Measurements from ENCODE around the gene CHST5.

GRCh38 chr16:75532142-75532765 lies 3.7 kb downstream of the CHST5 start:
- TF ChIP-seq, protein P1, sequence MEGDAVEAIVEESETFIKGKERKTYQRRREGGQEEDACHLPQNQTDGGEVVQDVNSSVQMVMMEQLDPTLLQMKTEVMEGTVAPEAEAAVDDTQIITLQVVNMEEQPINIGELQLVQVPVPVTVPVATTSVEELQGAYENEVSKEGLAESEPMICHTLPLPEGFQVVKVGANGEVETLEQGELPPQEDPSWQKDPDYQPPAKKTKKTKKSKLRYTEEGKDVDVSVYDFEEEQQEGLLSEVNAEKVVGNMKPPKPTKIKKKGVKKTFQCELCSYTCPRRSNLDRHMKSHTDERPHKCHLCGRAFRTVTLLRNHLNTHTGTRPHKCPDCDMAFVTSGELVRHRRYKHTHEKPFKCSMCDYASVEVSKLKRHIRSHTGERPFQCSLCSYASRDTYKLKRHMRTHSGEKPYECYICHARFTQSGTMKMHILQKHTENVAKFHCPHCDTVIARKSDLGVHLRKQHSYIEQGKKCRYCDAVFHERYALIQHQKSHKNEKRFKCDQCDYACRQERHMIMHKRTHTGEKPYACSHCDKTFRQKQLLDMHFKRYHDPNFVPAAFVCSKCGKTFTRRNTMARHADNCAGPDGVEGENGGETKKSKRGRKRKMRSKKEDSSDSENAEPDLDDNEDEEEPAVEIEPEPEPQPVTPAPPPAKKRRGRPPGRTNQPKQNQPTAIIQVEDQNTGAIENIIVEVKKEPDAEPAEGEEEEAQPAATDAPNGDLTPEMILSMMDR (IDR thresholded peaks at IDR 0.05; ENCODE audit: poor library complexity, severe bottlenecking), result no peak
- TF ChIP-seq POLR2AphosphoS5 (IDR thresholded peaks at IDR 0.05) (no peak), TAF1 (IDR thresholded peaks at IDR 0.05; ENCODE audit: low read depth) (no peak), SMC3 (conservative IDR thresholded peaks at IDR 0.05; ENCODE audit: poor library complexity) (no peak)

Data from neural cell (in vitro differentiated cells).